HCT116 (cell line): Measurements from ENCODE around the gene MTA1. TPM values are rescaled to one million over a fixed set of nuclear protein-coding genes. Genes with fewer than 3 reads are reported as not detected.

Experiments
- ATAC-seq: fragments of 200-7000 bp; cut with Tn5 transposase; 2 replicates; pipeline ENCODE4 v1.9.1; 2020; ENCODE audit warnings: mild to moderate bottlenecking, moderate library complexity
- BruUV-seq: library from RNA; stranded (reverse); fragments of 400-500 nt; replicated peaks from 2 replicates; lab custom pipeline; 2021; lab: Mats Ljungman, UMichigan
- CTCF ChIA-PET: fragments of 300-600 bp; sonication (Branson Sonifier 250); formaldehyde crosslinking; loops from one replicate; lab custom pipeline; 2021; ENCODE audit warnings: antibody characterized with exemption; lab: Charles Lee
- POLR2A ChIA-PET: fragments of 300-600, 350-600 bp; sonication (Branson Sonifier 250); formaldehyde crosslinking; loops from one replicate; lab custom pipeline; 2021; ENCODE audit warnings: antibody characterized with exemption; lab: Charles Lee
- RAD21 ChIA-PET, 2 experiments: fragments of 300-600 bp; sonication (Branson Sonifier 250); formaldehyde crosslinking; loops; one replicate each; lab custom pipeline; 2023; ENCODE audit warnings: low total read pairs in 2 of 2; ENCODE audit not compliant: uncharacterized antibody in 2 of 2, unreplicated experiment in 2 of 2, low non-redundant PET in 1 of 2; lab: Charles Lee
- DNase-seq: peaks from one replicate; pipeline ENCODE4 v3.0.0-alpha.2; 2010; ENCODE audit warnings: low read depth, low spot score
- H2AFZ ChIP-seq: fragments of 200-600 bp; shearing (Covaris generic), sonication (generic); 2 replicates; pipeline ENCODE4 v1.6.1; 2017; ENCODE audit warnings: low read depth, mixed run types, mixed read lengths, antibody characterized with exemption, low read length; ENCODE audit not compliant: poor library complexity, severe bottlenecking
- H3K27ac ChIP-seq: 2 replicates; pipeline ENCODE4 v1.5.1; 2012; ENCODE audit warnings: low read depth, low read length
- H3K27me3 ChIP-seq: fragments of 200-600 bp; sonication (generic); 2 replicates; pipeline ENCODE4 v1.6.1; 2016; ENCODE audit warnings: mixed run types, low read length, mixed read lengths; ENCODE audit not compliant: insufficient read depth
- H3K36me3 ChIP-seq, 2 experiments: fragments of 200-500 bp in 1 of 2; fragments of 200-600 bp in 1 of 2; sonication (Bioruptor generic) in 1 of 2; sonication (generic) in 1 of 2; 2 replicates each; pipeline versions ENCODE4 v1.5.1 to v1.6.1; 2014 to 2016; ENCODE audit warnings: low read length in 2 of 2, inconsistent platforms in 1 of 2, mixed read lengths in 1 of 2, mixed run types in 1 of 2; ENCODE audit not compliant: insufficient read depth in 2 of 2, control insufficient read depth in 1 of 2
- H3K4me1 ChIP-seq, 2 experiments: fragments of 200-600 bp in 1 of 2; sonication (generic) in 1 of 2; 2 replicates each; pipeline versions ENCODE4 v1.5.1 to v1.6.1; 2012 to 2017; ENCODE audit warnings: low read length in 2 of 2, inconsistent platforms in 1 of 2, mild to moderate bottlenecking in 1 of 2, mixed read lengths in 1 of 2, mixed run types in 1 of 2, moderate library complexity in 1 of 2; ENCODE audit not compliant: insufficient read depth in 2 of 2, control insufficient read depth in 1 of 2
- H3K4me2 ChIP-seq: fragments of 200-600 bp; sonication (generic); 2 replicates; pipeline ENCODE4 v1.6.1; 2017; ENCODE audit warnings: mixed run types, low read length, mixed read lengths
- H3K4me3 ChIP-seq, 2 experiments: fragments of 200-600 bp in 1 of 2; sonication (generic) in 1 of 2; replicated peaks in 1 of 2; 2 replicates each; pipeline ENCODE4 v1.5.1; 2011 to 2016; ENCODE audit warnings: low read length in 2 of 2, control low read depth in 1 of 2, low read depth in 1 of 2, mild to moderate bottlenecking in 1 of 2, mixed read lengths in 1 of 2, mixed run types in 1 of 2
- H3K79me2 ChIP-seq: fragments of 200-600 bp; sonication (generic); 2 replicates; pipeline ENCODE4 v1.6.1; 2017; ENCODE audit warnings: mild to moderate bottlenecking, mixed run types, low read length, moderate library complexity, mixed read lengths; ENCODE audit not compliant: insufficient read depth
- H3K9ac ChIP-seq: fragments of 200-600 bp; sonication (generic); 2 replicates; pipeline ENCODE4 v1.6.1; 2016; ENCODE audit warnings: low read length, mixed read lengths
- H3K9me2 ChIP-seq: fragments of 200-600 bp; sonication (generic), shearing (Covaris generic); 2 replicates; pipeline ENCODE4 v1.6.1; 2017; ENCODE audit warnings: mixed run types, mild to moderate bottlenecking, moderate library complexity; ENCODE audit not compliant: insufficient read depth
- H3K9me3 ChIP-seq, 2 experiments: fragments of 200-500 bp in 1 of 2; fragments of 200-600 bp in 1 of 2; sonication (Bioruptor generic) in 1 of 2; sonication (generic) in 1 of 2; 2 replicates each; pipeline ENCODE4 v1.6.1; 2014 to 2017; ENCODE audit warnings: low read length in 2 of 2, mixed read lengths in 2 of 2, inconsistent platforms in 1 of 2, low read depth in 1 of 2, mild to moderate bottlenecking in 1 of 2, mixed run types in 1 of 2, moderate library complexity in 1 of 2; ENCODE audit not compliant: control insufficient read depth in 1 of 2, insufficient read depth in 1 of 2
- H4K20me1 ChIP-seq: fragments of 200-600 bp; sonication (generic), shearing (Covaris generic); 2 replicates; pipeline ENCODE4 v1.6.1; 2017; ENCODE audit warnings: mixed run types, mild to moderate bottlenecking, moderate library complexity; ENCODE audit not compliant: insufficient read depth
- CEBPB ChIP-seq: IDR thresholded peaks from 2 replicates; pipeline ENCODE4 v1.6.1; 2012; ENCODE audit warnings: low read depth
- EGR1 ChIP-seq: IDR thresholded peaks from 2 replicates; pipeline ENCODE4 v1.6.1; 2012; ENCODE audit warnings: low read depth
- ELF1 ChIP-seq: IDR thresholded peaks from 2 replicates; pipeline ENCODE4 v1.6.1; 2012; ENCODE audit warnings: low read depth, borderline replicate concordance
- EZH2 ChIP-seq: fragments of 200-600 bp; sonication (generic); IDR thresholded peaks from 2 replicates; pipeline ENCODE4 v1.6.1; 2017; ENCODE audit warnings: antibody characterized with exemption, mixed run types
- POLR2A ChIP-seq: IDR thresholded peaks from 2 replicates; pipeline ENCODE4 v1.7.0; 2011; ENCODE audit warnings: borderline replicate concordance; ENCODE audit not compliant: insufficient read depth, insufficient read length; ENCODE audit errors: extremely low read depth
- RAD21 ChIP-seq: IDR thresholded peaks from 2 replicates; pipeline ENCODE4 v1.6.1; 2012; ENCODE audit warnings: low read depth, mild to moderate bottlenecking
- SIN3A ChIP-seq: IDR thresholded peaks from 2 replicates; pipeline ENCODE4 v1.6.1; 2012; ENCODE audit warnings: low read depth
- SRF ChIP-seq: IDR thresholded peaks from 2 replicates; pipeline ENCODE4 v1.6.1; 2012; ENCODE audit warnings: low read depth
- YY1 ChIP-seq: IDR thresholded peaks from 2 replicates; pipeline ENCODE4 v1.6.1; 2011; ENCODE audit warnings: low read length, low read depth, moderate library complexity, mild to moderate bottlenecking; ENCODE audit not compliant: insufficient replicate concordance; ENCODE audit errors: extremely low read depth
- ZNF274 ChIP-seq: fragments of 200-500 bp; sonication (Bioruptor generic); IDR thresholded peaks from 2 replicates; pipeline ENCODE4 v1.6.1; 2014; ENCODE audit warnings: mild to moderate bottlenecking, low read depth, low read length, inconsistent platforms
- intact Hi-C: fragments of 100-400 bp; cut with micrococcal nuclease; formaldehyde crosslinking; loops from 2 replicates; pipeline ENCODE4 v1.10.0; 2022
- total RNA-seq: library from RNA; stranded (reverse); gene quantifications from one replicate; pipeline ENCODE4 v1.2.1, GENCODE V29; 2021; ENCODE audit not compliant: unreplicated experiment
- TF ChIP-seq, protein P1 (sequence below), 3 experiments: fragments of 200-600 bp in 1 of 3; sonication (generic) in 1 of 3; IDR thresholded peaks in 2 of 3; conservative IDR thresholded peaks in 1 of 3; 2 replicates each; pipeline ENCODE4 v1.5.1; 2012 to 2017; ENCODE audit warnings: low read depth in 2 of 3, low read length in 2 of 3, antibody characterized with exemption in 1 of 3, borderline replicate concordance in 1 of 3, control low read depth in 1 of 3, mild to moderate bottlenecking in 1 of 3, mixed read lengths in 1 of 3, mixed run types in 1 of 3, moderate library complexity in 1 of 3; ENCODE audit not compliant: insufficient read depth in 1 of 3
- TF ChIP-seq, protein P2 (sequence below): IDR thresholded peaks from 2 replicates; pipeline ENCODE4 v1.6.1; 2012
- TF ChIP-seq, protein P3 (sequence below): IDR thresholded peaks from 2 replicates; pipeline ENCODE4 v1.6.1; 2012; ENCODE audit warnings: low read depth

MTA1 gene
- total RNA-seq, 1 experiment from 2014 or later: 229 TPM

DNA sequence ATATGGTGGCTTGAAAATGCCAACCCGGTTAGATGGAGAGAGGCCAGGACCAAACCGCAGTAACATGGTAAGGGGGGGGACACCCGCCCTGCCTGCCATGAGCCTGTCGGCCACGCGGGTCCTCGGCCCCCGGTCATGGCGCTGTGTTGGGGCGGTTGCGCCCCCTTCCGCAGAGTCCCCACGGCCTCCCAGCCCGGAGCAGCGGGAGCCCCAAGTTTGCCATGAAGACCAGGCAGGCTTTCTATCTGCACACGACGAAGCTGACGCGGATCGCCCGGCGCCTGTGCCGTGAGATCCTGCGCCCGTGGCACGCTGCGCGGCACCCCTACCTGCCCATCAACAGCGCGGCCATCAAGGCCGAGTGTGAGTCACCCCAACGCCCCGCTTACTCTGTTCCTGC lies 44.9 kb downstream of the MTA1 start:
- Histone ChIP-seq H4K20me1 (no peaks in the 10 kb centered on the region), H3K9me3 (no peaks in the 10 kb centered on the region), H3K9me2 (no peaks in the 10 kb centered on the region), H3K4me3 (no peak overlapping the region), H2AFZ (no peak overlapping the region), H3K4me1 (peaks cover 13 to 20% of the 10 kb centered on the region in 2 experiments), H3K27ac (no peak overlapping the region; the same call in 1 of the 2 replicates), H3K4me2 (peak overlapping the region; percentile 59), H3K36me3 (peaks cover 18 to 19% of the 10 kb centered on the region in 2 experiments; a peak in 3 of 4 replicates), H3K79me2 (no peaks in the 10 kb centered on the region), H3K9ac (no peak overlapping the region), H3K27me3 (no peaks in the 10 kb centered on the region)
- no TSS peak for BruUV-seq
- intact Hi-C loops: no loop called here
- ChIA-PET CTCF (no interaction called here), POLR2A (no interaction called here), RAD21 (no interaction called here)
- TF ChIP-seq, protein P1, sequence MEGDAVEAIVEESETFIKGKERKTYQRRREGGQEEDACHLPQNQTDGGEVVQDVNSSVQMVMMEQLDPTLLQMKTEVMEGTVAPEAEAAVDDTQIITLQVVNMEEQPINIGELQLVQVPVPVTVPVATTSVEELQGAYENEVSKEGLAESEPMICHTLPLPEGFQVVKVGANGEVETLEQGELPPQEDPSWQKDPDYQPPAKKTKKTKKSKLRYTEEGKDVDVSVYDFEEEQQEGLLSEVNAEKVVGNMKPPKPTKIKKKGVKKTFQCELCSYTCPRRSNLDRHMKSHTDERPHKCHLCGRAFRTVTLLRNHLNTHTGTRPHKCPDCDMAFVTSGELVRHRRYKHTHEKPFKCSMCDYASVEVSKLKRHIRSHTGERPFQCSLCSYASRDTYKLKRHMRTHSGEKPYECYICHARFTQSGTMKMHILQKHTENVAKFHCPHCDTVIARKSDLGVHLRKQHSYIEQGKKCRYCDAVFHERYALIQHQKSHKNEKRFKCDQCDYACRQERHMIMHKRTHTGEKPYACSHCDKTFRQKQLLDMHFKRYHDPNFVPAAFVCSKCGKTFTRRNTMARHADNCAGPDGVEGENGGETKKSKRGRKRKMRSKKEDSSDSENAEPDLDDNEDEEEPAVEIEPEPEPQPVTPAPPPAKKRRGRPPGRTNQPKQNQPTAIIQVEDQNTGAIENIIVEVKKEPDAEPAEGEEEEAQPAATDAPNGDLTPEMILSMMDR (IDR thresholded peaks at IDR 0.05 in 2 of 3, conservative IDR thresholded peaks at IDR 0.05 in 1 of 3; ENCODE audit: borderline replicate concordance in 1 of 3, insufficient read depth in 1 of 3, low read depth in 2 of 3, low read length in 2 of 3): no peak
- TF ChIP-seq YY1 (no peak), ELF1 (no peak), CEBPB (no peak)
- ATAC-seq (no peak), DNase-seq (no peak)

DNA sequence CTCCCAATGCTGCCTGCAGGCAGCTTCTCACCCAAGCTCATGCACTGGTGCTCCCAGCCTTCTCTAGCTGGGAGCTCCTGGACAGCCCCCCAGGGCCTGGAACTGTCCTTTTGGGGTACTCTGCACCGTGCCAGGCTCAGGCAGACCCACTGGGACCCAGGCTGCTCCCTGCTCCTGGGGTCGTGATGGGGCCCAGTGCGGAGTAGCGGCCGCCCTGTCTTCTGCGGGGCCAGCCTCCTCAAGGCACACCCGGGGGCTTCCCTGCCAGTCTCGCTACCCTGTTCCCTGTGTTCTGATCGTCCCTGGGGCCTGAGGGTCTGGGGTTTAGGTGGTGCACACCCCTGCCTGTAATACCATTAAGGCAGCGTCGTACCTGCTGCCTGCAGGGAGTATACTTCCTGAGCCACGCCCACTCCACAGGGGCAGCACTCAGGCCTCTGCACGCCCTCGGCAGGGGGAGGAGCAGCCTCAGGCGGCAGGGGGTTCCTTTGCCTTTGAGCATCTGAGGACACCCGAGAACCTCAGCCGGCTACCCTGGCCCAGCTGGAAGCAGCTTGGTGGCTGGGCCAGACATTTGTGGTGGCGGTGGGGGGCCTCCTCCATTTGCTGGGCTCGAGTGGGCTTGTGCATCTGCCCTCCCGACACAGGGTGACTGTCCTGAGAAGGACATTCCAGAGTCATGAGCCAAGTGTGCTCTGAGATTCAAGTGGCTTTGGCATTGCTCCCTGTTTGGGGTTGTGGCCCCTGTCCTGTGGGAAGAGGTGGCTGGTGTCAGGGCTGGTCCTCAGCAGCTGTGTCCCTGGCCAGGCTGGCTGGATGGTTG lies 45.8 kb downstream of the MTA1 start:
- Histone ChIP-seq H3K79me2 (no peaks in the 10 kb centered on the region), H2AFZ (no peak overlapping the region), H3K9me2 (no peaks in the 10 kb centered on the region), H3K4me3 (no peak overlapping the region), H3K27me3 (no peaks in the 10 kb centered on the region), H4K20me1 (no peaks in the 10 kb centered on the region), H3K36me3 (peaks cover 18 to 19% of the 10 kb centered on the region in 2 experiments; a peak in 3 of 4 replicates), H3K4me2 (peak overlapping the region; percentile 59), H3K9me3 (no peaks in the 10 kb centered on the region), H3K4me1 (peaks cover 13 to 20% of the 10 kb centered on the region in 2 experiments), H3K27ac (peak overlapping the region; percentile 53), H3K9ac (peak overlapping the region; percentile 16; the same call in 1 of the 2 replicates)
- ATAC-seq (peak; percentile 79), DNase-seq (no peak)
- ChIA-PET POLR2A (no interaction called here), RAD21 (no interaction called here), CTCF (no interaction called here)
- intact Hi-C loops: no loop called here
- no TSS peak for BruUV-seq
- TF ChIP-seq, protein P2, sequence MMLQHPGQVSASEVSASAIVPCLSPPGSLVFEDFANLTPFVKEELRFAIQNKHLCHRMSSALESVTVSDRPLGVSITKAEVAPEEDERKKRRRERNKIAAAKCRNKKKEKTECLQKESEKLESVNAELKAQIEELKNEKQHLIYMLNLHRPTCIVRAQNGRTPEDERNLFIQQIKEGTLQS: no peak
- no peak for TF ChIP-seq RAD21
- TF ChIP-seq EGR1: no peak
- TF ChIP-seq ZNF274: no peak
- TF ChIP-seq, protein P3, sequence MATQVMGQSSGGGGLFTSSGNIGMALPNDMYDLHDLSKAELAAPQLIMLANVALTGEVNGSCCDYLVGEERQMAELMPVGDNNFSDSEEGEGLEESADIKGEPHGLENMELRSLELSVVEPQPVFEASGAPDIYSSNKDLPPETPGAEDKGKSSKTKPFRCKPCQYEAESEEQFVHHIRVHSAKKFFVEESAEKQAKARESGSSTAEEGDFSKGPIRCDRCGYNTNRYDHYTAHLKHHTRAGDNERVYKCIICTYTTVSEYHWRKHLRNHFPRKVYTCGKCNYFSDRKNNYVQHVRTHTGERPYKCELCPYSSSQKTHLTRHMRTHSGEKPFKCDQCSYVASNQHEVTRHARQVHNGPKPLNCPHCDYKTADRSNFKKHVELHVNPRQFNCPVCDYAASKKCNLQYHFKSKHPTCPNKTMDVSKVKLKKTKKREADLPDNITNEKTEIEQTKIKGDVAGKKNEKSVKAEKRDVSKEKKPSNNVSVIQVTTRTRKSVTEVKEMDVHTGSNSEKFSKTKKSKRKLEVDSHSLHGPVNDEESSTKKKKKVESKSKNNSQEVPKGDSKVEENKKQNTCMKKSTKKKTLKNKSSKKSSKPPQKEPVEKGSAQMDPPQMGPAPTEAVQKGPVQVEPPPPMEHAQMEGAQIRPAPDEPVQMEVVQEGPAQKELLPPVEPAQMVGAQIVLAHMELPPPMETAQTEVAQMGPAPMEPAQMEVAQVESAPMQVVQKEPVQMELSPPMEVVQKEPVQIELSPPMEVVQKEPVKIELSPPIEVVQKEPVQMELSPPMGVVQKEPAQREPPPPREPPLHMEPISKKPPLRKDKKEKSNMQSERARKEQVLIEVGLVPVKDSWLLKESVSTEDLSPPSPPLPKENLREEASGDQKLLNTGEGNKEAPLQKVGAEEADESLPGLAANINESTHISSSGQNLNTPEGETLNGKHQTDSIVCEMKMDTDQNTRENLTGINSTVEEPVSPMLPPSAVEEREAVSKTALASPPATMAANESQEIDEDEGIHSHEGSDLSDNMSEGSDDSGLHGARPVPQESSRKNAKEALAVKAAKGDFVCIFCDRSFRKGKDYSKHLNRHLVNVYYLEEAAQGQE: no peak
- TF ChIP-seq POLR2A: no peak
- TF ChIP-seq SIN3A: no peak
- TF ChIP-seq EZH2: no peak
- TF ChIP-seq SRF: no peak
